Measurements from ENCODE around the gene GDF9. TPM values are rescaled to one million over a fixed set of nuclear protein-coding genes. Genes with fewer than 3 reads are reported as not detected.

Gene GDF9
- total and polyA plus RNA-seq, 2 donors (not counting 3 experiments of a cell fraction or from before 2014, with no cell fraction given), result 0.07 TPM; not detected in 1

DNA sequence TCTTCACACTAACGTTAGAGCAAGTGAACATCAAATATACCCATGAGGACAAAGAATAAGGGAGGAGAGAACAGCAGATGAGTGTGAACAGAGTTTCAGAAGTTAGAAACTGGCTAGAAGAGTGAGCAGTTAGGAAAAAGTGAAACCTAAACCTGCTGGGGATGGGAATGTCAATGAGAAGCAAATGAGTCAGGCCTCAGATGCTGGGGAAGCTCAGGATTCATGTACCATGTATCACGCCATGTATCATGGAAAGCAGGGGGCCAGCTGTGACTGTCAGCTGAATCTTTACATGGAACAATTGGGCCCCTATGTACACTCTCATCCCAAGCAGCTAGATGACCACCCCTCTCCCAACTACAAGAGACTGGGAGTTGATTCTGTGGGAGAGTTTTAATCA lies 16.2 kb downstream of the GDF9 start:
- FAIRE-seq, result no peak
- intact Hi-C loops (cut with micrococcal nuclease), result no loop called here
- no TSS peak for BruUV-seq (replicated peaks)
- H2AFZ ChIP-seq (ENCODE audit: low read depth, low read length), result no peak overlapping the region
- POLR2A ChIA-PET, result no interaction called here
- H3K4me1 ChIP-seq (ENCODE audit: control insufficient read depth, extremely low read depth, insufficient read depth, low read length), result no peaks in the 10 kb centered on the region
- no peak overlapping the region for H3K9ac ChIP-seq (replicated peaks; ENCODE audit: extremely low read depth, insufficient read depth, low read length)
- no peak for DNase-seq (ENCODE audit: low read depth, low spot score)
- no peaks in the 10 kb centered on the region for H3K9me1 ChIP-seq (replicated peaks; ENCODE audit: control insufficient read depth, extremely low read depth, insufficient read depth, low read length)
- no peak overlapping the region for H3K4me2 ChIP-seq (ENCODE audit: insufficient read depth, low read length)
- TF ChIP-seq GATA2 (IDR thresholded peaks at IDR 0.05; ENCODE audit: insufficient read depth, insufficient read length, low read depth, low read length) (no peak), JUN (IDR thresholded peaks at IDR 0.05; ENCODE audit: borderline replicate concordance, insufficient read depth, insufficient read length, low read depth) (no peak), POLR2AphosphoS5 (IDR thresholded peaks at IDR 0.05; ENCODE audit: insufficient read depth, low read depth, low read length) (no peak), POLR2A (IDR thresholded peaks at IDR 0.05; ENCODE audit: low read depth, low read length) (no peak), FOS (IDR thresholded peaks at IDR 0.05; ENCODE audit: borderline replicate concordance, insufficient read depth, low read length) (no peak), EZH2 (IDR thresholded peaks at IDR 0.05; ENCODE audit: borderline replicate concordance, low read depth, low read length, severe bottlenecking) (no peak), MYC (IDR thresholded peaks at IDR 0.05; ENCODE audit: low read depth, low read length) (no peak)
- TF ChIP-seq, protein P1, sequence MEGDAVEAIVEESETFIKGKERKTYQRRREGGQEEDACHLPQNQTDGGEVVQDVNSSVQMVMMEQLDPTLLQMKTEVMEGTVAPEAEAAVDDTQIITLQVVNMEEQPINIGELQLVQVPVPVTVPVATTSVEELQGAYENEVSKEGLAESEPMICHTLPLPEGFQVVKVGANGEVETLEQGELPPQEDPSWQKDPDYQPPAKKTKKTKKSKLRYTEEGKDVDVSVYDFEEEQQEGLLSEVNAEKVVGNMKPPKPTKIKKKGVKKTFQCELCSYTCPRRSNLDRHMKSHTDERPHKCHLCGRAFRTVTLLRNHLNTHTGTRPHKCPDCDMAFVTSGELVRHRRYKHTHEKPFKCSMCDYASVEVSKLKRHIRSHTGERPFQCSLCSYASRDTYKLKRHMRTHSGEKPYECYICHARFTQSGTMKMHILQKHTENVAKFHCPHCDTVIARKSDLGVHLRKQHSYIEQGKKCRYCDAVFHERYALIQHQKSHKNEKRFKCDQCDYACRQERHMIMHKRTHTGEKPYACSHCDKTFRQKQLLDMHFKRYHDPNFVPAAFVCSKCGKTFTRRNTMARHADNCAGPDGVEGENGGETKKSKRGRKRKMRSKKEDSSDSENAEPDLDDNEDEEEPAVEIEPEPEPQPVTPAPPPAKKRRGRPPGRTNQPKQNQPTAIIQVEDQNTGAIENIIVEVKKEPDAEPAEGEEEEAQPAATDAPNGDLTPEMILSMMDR (IDR thresholded peaks at IDR 0.05; ENCODE audit: extremely low read depth in 1 of 2, insufficient read depth in 1 of 2, low read depth in 1 of 2, low read length in 2 of 2), result no peak
- TF ChIP-seq, protein P2, sequence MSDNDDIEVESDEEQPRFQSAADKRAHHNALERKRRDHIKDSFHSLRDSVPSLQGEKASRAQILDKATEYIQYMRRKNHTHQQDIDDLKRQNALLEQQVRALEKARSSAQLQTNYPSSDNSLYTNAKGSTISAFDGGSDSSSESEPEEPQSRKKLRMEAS (IDR thresholded peaks at IDR 0.05; ENCODE audit: insufficient read depth, insufficient read length), result no peak
- no peaks in the 10 kb centered on the region for H3K9me3 ChIP-seq (replicated peaks; ENCODE audit: control insufficient read depth, insufficient read depth, low read length)
- dilution Hi-C loops (cut with MboI; ENCODE audit: extremely low pct_ligation_motif_present, low sequenced_read_pairs), result no loop called here
- no peaks in the 10 kb centered on the region for H4K20me1 ChIP-seq (replicated peaks; ENCODE audit: control insufficient read depth, extremely low read depth, insufficient read depth, low read length)
- no peak overlapping the region for H3K4me3 ChIP-seq (replicated peaks in 1 of 3; ENCODE audit: insufficient read depth in 1 of 3, low read depth in 1 of 3, low read length in 3 of 3)
- H3K27ac ChIP-seq (ENCODE audit: insufficient read depth, low read depth, low read length), result no peak overlapping the region
- CTCF ChIA-PET, result interaction anchor here (1.0 to 1.1 kb wide), 2 partner anchors 10 to 16 kb away, joined by 3 read pairs; partner anchors contain the start of genes GDF9 and UQCRQ
- H3K36me3 ChIP-seq (ENCODE audit: control insufficient read depth in 2 of 2, extremely low read depth in 1 of 2, insufficient read depth in 2 of 2, low read length in 2 of 2), result no peaks in the 10 kb centered on the region
- H3K27me3 ChIP-seq (ENCODE audit: control insufficient read depth in 2 of 2, insufficient read depth in 2 of 2, low read length in 2 of 2), result no peaks in the 10 kb centered on the region
- no peaks in the 10 kb centered on the region for H3K79me2 ChIP-seq (ENCODE audit: control insufficient read depth, insufficient read depth, low read length)

Data from endothelial cell of umbilical vein (primary cell).